GM19023 (cell line): ENCODE measurements around the gene SP110.
"Not testable (repeated sequence)": the region's sequence is repeated elsewhere in the genome, so short reads cannot be mapped to it uniquely, and the experiment has no call there.

Source experiments
- ATAC-seq: cut with Tn5 transposase; IDR thresholded peaks from one replicate; pipeline ENCODE4 v1.9.1; 2021; ENCODE audit warnings: mild to moderate bottlenecking, moderate library complexity; ENCODE audit not compliant: unreplicated experiment

Gene SP110

GRCh38 chr2:230129343-230129742, 90.4 kb downstream of the SP110 start:
- no peak for ATAC-seq

- ATAC-seq = no peak
Measured at GRCh38 chr2:230128623-230129342, 91.0 kb downstream of the SP110 start.

- ATAC-seq = no peak
Measured at GRCh38 chr2:230127195-230127594, 92.6 kb downstream of the SP110 start.

GRCh38 chr2:230124757-230125431, 94.9 kb downstream of the SP110 start:
- ATAC-seq = no peak

GRCh38 chr2:230124235-230124634, 95.5 kb downstream of the SP110 start:
- no peak for ATAC-seq

GRCh38 chr2:230120376-230120775, 99.4 kb downstream of the SP110 start:
- ATAC-seq = not testable (repeated sequence)

GRCh38 chr2:230119827-230120226, 100.0 kb downstream of the SP110 start:
- not testable (repeated sequence) for ATAC-seq
